K562 (cell line): Measurements from ENCODE around the gene COASY. TPM values are rescaled to one million over a fixed set of nuclear protein-coding genes. Genes with fewer than 3 reads are reported as not detected.

Experiments
- HES1 ChIP-seq: fragments of 450-650 bp; IDR thresholded peaks from 2 replicates; pipeline ENCODE4 v1.6.1; 2016; ENCODE audit warnings: low read depth, mild to moderate bottlenecking, moderate library complexity
- JUND ChIP-seq, 2 experiments: IDR thresholded peaks; 2 replicates in 1 of 2; 3 replicates in 1 of 2; pipeline ENCODE4 v1.6.1; 2011; ENCODE audit warnings: borderline replicate concordance in 2 of 2, low read depth in 2 of 2, low read length in 2 of 2, improper control_type of control experiment in 1 of 2, missing biosample characterization in 1 of 2, missing genetic modification characterization in 1 of 2, missing genetic modification reagents in 1 of 2
- RHOXF2B ChIP-seq: fragments of 250-450 bp; sonication (Bioruptor Pico); conservative IDR thresholded peaks from 2 replicates; pipeline ENCODE4 v1.5.1; 2021
- ZBTB33 ChIP-seq: sonication (generic); formaldehyde crosslinking; IDR thresholded peaks from 2 replicates; pipeline ENCODE4 v1.8.1; 2023; ENCODE audit warnings: mild to moderate bottlenecking, missing genetic modification reagents
- ZMIZ1 ChIP-seq, 2 experiments: fragments of 150-350 bp in 1 of 2; IDR thresholded peaks; 2 replicates each; pipeline ENCODE4 v1.6.1; 2012 to 2016; ENCODE audit warnings: low read depth in 2 of 2, low read length in 2 of 2, mild to moderate bottlenecking in 1 of 2, moderate library complexity in 1 of 2
- polyA plus RNA-seq, 8 experiments: library from polyadenylated mRNA; depleted of rRNA in 4 of 8; stranded (reverse) in 5 of 8; unstranded in 3 of 8; fragments of >200 nt; fragmentation: Nextera tagmentation in 2 of 8; fragmentation: Illumina TruSeq in 1 of 8; extraction: Ambion mirVana in 2 of 8; extraction: Trizol in 1 of 8; gene quantifications; 2 replicates each; pipeline versions ENCODE4 v1.2.1 to v1.2.3, GENCODE V29; 2011 to 2014; ENCODE audit warnings: inconsistent platforms in 1 of 8, missing spikeins in 1 of 8
- total RNA-seq, 7 experiments: library from RNA; depleted of rRNA in 6 of 7; stranded (reverse); fragments of >200 nt in 6 of 7; fragmentation: Illumina TruSeq in 2 of 7; extraction: Trizol in 2 of 7; gene quantifications; 2 replicates each; pipeline versions ENCODE4 v1.2.1 to v1.2.3, GENCODE V29; 2011 to 2021; ENCODE audit warnings: low replicate concordance in 1 of 7

Gene COASY
- total and polyA plus RNA-seq, 9 of the 15 experiments (the other 6 are each of a cell fraction or from before 2014, with no cell fraction given) = 25.4 to 175 (median 62.3) TPM

- no peak for TF ChIP-seq HES1
- no peak for TF ChIP-seq ZMIZ1 (IDR thresholded peaks at IDR 0.05; ENCODE audit: low read depth in 2 of 2, low read length in 2 of 2)
- no peak for TF ChIP-seq RHOXF2B (CRISPR knock-in tag)
- TF ChIP-seq JUND (IDR thresholded peaks at IDR 0.05; ENCODE audit: borderline replicate concordance, low read depth, low read length) = no peak
- no peak for TF ChIP-seq JUND (tag; IDR thresholded peaks at IDR 0.05; ENCODE audit: borderline replicate concordance, low read depth, low read length)
- no peak for TF ChIP-seq ZBTB33 (CRISPR knock-in tag)
- TF ChIP-seq, all 486 proteins: peak for 0
Observed at GRCh38 chr17:42526031-42526444, 35.9 kb upstream of the COASY start (continued).
